GM19328 (cell line): ENCODE results near the gene FMO2.
A peak's percentile ranks its signal among the peaks of the same experiment; 100 is the strongest.

Source experiments
- ATAC-seq: cut with Tn5 transposase; IDR thresholded peaks from one replicate; pipeline ENCODE4 v1.9.1; 2021; ENCODE audit warnings: mild to moderate bottlenecking, moderate library complexity; ENCODE audit not compliant: unreplicated experiment

FMO2 gene

GRCh38 chr1:171173069-171173468, 12.0 kb upstream of the FMO2 start:
- peak; percentile 76 for ATAC-seq

- no peak for ATAC-seq
These were observed 10.4 kb upstream of the FMO2 start for GRCh38 chr1:171174560-171175294.

DNA sequence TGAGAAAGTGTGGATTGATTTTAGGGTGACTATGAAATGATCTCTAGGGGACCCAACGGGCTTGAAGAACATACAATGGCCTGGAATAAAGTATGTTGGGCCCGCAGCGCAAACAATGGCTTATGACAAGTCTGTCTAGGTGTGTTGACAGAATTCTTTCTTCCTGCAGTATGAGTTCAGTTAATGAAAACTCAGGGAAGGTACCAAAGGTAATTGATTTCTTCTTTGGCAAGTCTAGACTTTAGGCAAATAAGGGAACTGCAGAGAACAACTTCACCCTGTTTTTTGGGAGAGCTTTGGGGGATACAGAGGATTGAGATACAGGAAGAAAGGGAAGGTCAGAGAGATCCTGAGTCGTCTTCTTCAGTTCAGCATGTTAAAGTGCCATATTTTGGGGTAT, 7.8 kb upstream of the FMO2 start:
- no peak for ATAC-seq

GRCh38 chr1:171179318-171180227, 5.5 kb upstream of the FMO2 start:
- ATAC-seq = no peak

GRCh38 chr1:171180670-171181069, 4.4 kb upstream of the FMO2 start:
- ATAC-seq = no peak

- ATAC-seq = peak; percentile 76
These were observed 3.5 kb downstream of the FMO2 start for GRCh38 chr1:171188388-171189266.

- no peak for ATAC-seq
These were observed 6.9 kb downstream of the FMO2 start for GRCh38 chr1:171191992-171192391.

GRCh38 chr1:171195767-171196166, 10.7 kb downstream of the FMO2 start:
- ATAC-seq = no peak

GRCh38 chr1:171196351-171196750, 11.3 kb downstream of the FMO2 start:
- no peak for ATAC-seq

DNA sequence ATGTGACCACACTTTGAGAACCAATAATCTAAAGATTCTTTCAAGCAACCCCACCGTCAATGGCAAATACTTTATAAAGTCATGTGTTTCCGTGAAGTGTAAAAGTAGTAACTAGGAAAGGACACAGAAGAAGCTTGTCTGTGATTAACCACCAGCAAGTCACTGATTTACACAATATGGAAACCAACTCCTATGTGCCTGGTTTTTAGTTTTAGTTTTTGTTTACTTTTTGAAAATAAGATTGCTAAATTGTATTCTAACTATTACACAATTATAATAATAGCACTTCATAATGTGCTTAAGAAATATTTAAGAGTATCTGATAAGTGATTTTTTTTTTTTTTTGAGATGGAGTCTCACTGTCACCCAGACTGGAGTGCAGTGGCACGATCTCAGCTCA, 13.0 kb downstream of the FMO2 start:
- no peak for ATAC-seq

GRCh38 chr1:171204296-171204695, 19.2 kb downstream of the FMO2 start:
- no peak for ATAC-seq

DNA sequence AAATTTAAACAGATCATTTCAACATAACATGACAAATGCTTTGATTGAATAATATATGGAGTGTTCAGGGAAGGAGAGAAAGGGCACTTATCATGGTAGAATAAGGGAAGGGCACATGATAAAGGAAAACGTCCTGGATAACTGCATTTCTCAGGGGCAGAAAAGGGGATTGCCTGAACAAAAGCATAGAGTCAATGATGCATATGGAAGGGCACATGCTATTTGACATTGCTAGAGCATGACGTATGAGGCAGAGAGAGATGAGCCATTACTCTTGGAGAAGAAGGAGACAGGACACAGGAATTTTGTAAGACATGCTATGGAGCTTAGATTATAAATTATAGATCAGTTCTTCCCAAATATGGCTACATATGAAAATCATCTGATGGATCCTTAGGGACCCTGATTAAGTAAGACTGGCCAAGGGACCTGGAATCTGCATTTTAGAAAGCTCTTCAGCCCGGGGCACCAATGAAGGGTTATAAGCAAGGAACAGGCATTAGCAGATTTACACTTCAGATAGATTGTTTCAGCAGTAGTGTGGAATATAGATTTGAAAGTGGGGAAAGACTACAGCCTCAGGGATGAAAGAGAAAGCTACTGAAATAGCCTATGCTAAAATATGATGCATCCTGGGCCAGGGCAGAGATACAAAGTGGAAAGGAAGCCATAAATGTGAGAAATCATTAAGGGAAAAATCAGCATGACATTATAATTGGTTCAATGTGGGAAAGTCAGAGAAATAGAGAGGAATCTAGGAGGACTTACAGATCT, 21.3 kb downstream of the FMO2 start:
- no peak for ATAC-seq

- ATAC-seq = no peak
These were observed 21.9 kb downstream of the FMO2 start for GRCh38 chr1:171206978-171207355.

DNA sequence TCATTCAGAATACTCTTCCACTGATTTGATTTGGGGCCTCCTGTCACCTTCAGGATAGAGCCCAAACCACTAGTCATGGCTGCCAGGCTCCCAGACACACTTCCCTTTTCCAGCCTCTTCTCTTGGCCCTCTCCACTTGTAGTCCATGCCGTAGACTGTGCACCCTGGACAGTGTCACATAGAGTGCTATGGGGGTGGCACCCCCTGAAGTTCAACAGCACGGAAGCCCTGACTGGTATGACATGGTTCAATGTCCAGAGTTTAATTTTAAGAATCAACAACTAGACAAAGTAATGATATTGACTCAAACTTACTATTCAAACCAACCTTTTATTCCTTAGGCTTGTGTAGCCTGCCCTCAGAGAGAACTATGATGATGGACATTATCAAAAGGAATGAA, 22.3 kb downstream of the FMO2 start:
- ATAC-seq = no peak

DNA sequence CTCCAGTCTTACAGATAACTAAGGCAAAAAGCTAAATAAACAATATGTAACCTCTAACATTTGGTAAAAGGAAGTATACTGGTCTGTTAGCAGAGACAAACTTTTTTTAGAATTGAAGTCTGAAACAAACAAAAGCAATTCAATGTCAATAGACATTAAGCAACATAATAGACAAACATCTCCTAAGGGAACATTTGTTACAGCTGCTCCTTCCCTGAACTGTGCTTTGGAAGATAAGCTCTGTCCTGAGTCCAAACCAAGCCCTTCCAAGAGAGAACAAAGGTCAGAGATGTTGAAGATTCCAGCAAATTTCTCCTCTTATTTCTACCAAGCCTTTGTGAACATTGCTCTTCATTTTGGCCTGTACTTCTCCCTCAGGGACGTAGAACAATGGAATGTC, 25.3 kb downstream of the FMO2 start:
- ATAC-seq = no peak

DNA sequence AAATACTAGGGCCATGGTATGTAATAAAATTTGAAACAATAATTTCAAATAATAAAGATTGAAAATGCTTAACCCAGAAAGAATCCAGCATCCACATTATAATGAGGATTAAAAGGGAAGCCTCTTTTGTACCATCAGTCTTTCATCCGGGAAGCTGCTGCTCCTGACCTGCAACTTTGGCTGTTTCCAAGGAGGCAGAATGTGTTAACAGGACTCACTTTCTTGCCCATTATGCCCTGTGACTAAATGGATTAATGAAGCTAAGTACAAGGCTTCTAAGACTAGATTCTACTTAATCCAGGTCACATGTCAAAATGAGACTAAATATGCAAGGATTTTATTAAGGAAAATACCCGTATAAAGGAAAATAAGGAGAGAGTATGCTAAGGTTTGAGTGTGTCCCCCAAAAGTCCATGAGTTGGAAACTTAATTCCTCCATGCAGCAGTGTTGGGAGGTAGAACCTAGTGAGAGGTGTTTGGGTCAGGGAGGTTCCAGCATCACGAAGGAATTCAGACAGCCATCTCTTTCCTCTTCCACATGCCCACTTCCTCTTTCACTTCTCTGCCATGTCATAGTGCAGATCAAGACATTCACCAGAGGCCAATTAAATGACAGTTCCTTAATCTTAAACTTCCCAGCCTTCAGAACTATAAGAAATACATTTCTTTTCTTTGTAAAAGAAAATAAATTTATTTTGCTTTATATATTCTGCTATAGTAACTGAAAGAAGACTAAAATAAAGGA, 27.7 kb downstream of the FMO2 start:
- no peak for ATAC-seq

GRCh38 chr1:171213559-171214454, 28.7 kb downstream of the FMO2 start:
- no peak for ATAC-seq

GRCh38 chr1:171217658-171218443, 32.8 kb downstream of the FMO2 start:
- no peak for ATAC-seq
